Measurements from ENCODE around the gene CDC20. TPM values are rescaled to one million over a fixed set of nuclear protein-coding genes. Genes with fewer than 3 reads are reported as not detected.
"Not testable (repeated sequence)": the region's sequence is repeated elsewhere in the genome, so short reads cannot be mapped to it uniquely, and the experiment has no call there.

The CDC20 gene
- total RNA-seq, 1 experiment from 2014 or later: 185 TPM

DNA sequence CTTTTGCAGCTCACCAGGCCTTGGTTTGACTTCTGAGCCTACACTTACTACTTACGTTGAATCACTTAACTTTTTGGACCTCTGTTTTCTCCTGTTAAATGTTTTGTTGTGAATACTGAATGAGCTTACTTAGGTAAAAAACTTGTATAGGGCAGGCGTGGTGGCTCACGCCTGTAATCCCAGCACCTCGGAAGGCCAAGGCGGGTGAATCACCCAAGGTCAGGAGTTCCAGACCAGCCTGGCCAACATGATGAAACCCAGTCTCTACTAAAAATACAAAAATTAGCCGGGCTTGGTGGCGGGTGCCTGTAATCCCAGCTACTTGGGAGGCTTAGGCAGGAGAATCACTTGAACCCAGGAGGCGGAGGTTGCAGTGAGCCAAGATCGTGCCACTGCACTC is 41.7 kb downstream of the CDC20 start:
- H3K27me3 ChIP-seq; H3K4me3 ChIP-seq; H3K9me3 ChIP-seq (replicated peaks); DNase-seq; H3K27ac ChIP-seq; H3K4me1 ChIP-seq: not testable (repeated sequence)
- peaks cover 20% of the 10 kb centered on the region; the same call in 1 of the 2 replicates for H3K36me3 ChIP-seq

DNA sequence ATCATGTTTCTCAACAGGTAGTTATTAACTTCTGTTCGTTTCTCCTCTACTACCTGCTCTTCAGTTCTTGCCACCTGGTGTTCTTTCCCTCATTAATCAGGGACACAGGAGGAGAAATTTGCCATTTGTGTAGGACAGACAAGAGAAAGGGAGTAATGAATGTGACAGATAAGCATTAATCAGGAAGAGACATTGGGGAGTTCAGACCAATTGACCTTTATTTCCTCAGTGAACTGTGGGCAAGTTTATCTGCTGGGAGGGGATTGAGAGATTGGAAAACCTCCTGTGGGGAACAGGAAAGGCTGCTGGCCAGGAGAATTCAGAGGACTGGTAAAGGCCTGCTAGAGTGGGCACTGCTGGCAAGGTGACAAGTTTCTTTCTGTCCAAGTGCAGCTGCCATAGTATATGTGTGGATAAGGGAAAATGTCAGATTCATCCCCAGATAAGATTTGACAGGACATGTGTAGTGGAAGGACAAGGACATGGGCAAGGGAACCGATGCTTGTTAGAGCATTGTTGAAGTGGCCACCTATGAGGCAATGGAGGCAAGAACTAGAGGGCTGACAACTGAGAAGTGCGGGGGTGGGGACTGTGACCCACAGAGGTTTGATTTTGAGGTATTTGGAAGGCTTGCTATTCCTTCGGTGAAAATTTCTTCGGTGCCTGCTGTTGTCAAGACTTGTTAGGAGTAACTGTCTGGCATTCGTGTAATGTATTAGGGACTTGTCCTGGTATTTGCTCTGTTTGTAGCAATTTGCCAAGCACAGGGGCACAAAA is 43.5 kb downstream of the CDC20 start:
- peak; percentile 48 to 55 for DNase-seq
- H3K4me1 ChIP-seq: no peaks in the 10 kb centered on the region
- peaks cover 25% of the 10 kb centered on the region for H3K36me3 ChIP-seq
- H3K27me3 ChIP-seq: no peaks in the 10 kb centered on the region
- H3K9me3 ChIP-seq (replicated peaks): no peaks in the 10 kb centered on the region
- no peak overlapping the region for H3K4me3 ChIP-seq
- H3K27ac ChIP-seq: no peak overlapping the region

DNA sequence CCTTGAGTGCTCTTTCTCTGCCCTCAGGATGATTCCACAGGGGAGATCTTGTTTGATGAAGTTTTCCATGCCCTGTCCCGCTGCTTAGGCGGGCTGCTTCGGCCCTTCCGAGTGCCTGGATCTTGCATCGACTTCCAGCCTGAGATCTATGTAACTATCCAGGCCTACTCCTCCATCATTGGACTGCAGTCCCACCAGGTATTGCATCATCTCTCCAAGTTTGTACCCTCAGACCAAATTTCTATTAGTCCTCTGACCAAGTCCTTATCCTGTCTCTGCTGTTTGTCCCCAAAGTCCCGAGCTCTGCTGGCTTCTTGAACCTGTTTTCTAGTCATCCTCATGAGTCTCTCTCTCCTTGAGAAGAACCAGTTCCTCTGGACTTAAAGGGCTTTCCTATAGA is 45.6 kb downstream of the CDC20 start:
- Histone ChIP-seq H3K4me1 (no peaks in the 10 kb centered on the region), H3K36me3 (peaks cover 33% of the 10 kb centered on the region), H3K27me3 (no peaks in the 10 kb centered on the region), H3K9me3 (replicated peaks) (no peaks in the 10 kb centered on the region), H3K4me3 (no peak overlapping the region), H3K27ac (no peak overlapping the region)
- DNase-seq: no peak

DNA sequence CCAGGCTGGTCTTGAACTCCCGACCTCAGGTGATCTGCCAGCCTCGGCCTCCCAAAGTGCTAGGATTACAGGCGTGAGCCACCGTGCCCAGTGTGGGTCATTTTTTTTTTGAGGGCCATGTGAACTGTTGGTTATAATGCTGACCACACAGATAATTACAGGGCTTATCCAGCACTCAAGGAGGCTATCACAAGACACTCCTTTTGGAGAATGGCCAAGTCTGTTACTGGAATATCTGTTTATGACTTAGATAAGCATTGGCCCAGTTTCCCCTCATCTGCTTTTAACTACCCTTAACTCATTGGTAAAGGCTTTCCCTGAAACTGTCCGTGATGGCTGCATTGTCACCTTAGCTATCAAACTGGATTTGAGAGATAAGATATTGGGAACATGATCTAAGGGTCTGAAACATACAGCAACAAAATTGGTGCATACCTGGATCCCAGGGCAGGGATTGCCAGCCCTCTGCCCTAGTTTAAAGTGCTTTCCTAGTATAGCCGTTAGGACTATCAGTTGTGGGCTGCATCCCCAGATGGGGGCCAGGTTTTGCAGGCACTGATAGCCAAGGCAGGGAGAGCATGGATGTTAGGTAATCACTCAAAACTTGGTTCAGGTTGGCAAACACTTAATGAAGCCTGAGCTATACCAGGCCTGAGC is 46.6 kb downstream of the CDC20 start:
- H3K4me1 ChIP-seq: no peaks in the 10 kb centered on the region
- no peaks in the 10 kb centered on the region for H3K9me3 ChIP-seq (replicated peaks)
- no peak overlapping the region for H3K27ac ChIP-seq
- no peak for DNase-seq
- no peak overlapping the region for H3K4me3 ChIP-seq
- no peaks in the 10 kb centered on the region for H3K27me3 ChIP-seq
- peaks cover 41% of the 10 kb centered on the region for H3K36me3 ChIP-seq

DNA sequence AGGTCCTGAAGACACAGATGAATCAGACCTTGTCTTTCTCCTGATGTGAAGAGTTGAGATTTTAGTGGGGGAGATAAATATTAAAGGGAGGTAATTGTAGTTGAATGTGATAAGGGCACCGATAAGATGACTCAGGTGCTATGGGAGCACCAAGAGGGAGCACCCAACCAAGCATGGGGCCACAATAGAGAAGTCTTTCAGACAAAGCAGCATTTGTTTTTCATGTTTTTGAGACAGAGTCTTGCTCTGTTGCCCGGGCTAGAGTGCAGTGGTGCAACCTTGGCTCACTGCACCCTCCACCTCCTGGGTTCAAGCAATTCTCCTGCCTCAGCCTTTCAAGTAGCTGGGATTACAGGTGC is 47.1 kb downstream of the CDC20 start:
- Histone ChIP-seq H3K27ac (no peak overlapping the region), H3K4me1 (no peaks in the 10 kb centered on the region), H3K9me3 (replicated peaks) (no peaks in the 10 kb centered on the region), H3K27me3 (no peaks in the 10 kb centered on the region), H3K4me3 (no peak overlapping the region), H3K36me3 (peaks cover 41% of the 10 kb centered on the region)
- no peak for DNase-seq

DNA sequence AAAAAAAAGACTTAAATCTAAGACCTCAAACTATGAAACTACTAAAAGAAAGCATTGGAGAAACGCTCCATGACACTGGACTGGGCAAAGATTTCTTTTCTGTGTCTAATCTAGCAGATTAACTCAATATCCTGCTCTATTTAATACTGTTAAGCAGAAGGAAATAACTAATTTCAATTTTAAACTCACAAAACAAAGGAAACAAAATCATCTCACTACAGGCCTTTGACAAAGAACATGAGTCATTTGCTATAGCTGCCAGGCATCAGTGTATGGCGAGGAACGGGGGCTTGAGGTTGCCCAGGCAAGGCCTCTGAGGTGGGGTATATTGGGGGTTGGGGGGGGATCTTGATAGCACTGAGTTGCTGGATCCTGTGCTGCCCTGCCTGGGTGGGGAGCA is 51.8 kb downstream of the CDC20 start:
- Histone ChIP-seq H3K36me3 (peaks cover 25% of the 10 kb centered on the region), H3K27ac (no peak overlapping the region), H3K4me3 (no peak overlapping the region), H3K9me3 (replicated peaks) (no peaks in the 10 kb centered on the region), H3K27me3 (no peaks in the 10 kb centered on the region), H3K4me1 (no peaks in the 10 kb centered on the region)
- DNase-seq: no peak

Other genes starting within 250 kb of the CDC20 start
- gene EBNA1BP2, start 186.7 kb upstream of the CDC20 start, total RNA-seq (2014; rRNA removed; shearing (Covaris generic)): 95.8 and 97.2 TPM in 2 replicates
- gene CFAP57, start 186.7 kb upstream of the CDC20 start, total RNA-seq (2014; rRNA removed; shearing (Covaris generic)): 0.04 TPM in 1 of 2 replicates, not detected in the other
- not detected in 2 replicates for gene TMEM125, start 89.0 kb upstream of the CDC20 start, total RNA-seq (2014; rRNA removed; shearing (Covaris generic))
- gene C1orf210, start 73.4 kb upstream of the CDC20 start, total RNA-seq (2014; rRNA removed; shearing (Covaris generic)): not detected in 2 replicates
- gene TIE1, start 58.0 kb upstream of the CDC20 start, total RNA-seq (2014; rRNA removed; shearing (Covaris generic)): 0.61 and 1.5 TPM in 2 replicates
- gene MPL, start 21.2 kb upstream of the CDC20 start, total RNA-seq (2014; rRNA removed; shearing (Covaris generic)): not detected in 2 replicates
- 43.5 and 46.3 TPM in 2 replicates for gene ELOVL1, start 9.0 kb downstream of the CDC20 start, total RNA-seq (2014; rRNA removed; shearing (Covaris generic))
- 33.9 and 39.3 TPM in 2 replicates for gene MED8, start 30.8 kb downstream of the CDC20 start, total RNA-seq (2014; rRNA removed; shearing (Covaris generic))
- 15.5 and 19.5 TPM in 2 replicates for gene SZT2, start 30.9 kb downstream of the CDC20 start, total RNA-seq (2014; rRNA removed; shearing (Covaris generic))
- 0.23 TPM in 1 of 2 replicates, not detected in the other for gene HYI, start 95.0 kb downstream of the CDC20 start, total RNA-seq (2014; rRNA removed; shearing (Covaris generic))
- gene PTPRF, start 171.9 kb downstream of the CDC20 start, total RNA-seq (2014; rRNA removed; shearing (Covaris generic)): 32.6 and 34.1 TPM in 2 replicates

Measured in SJCRH30 (cell line).